Measurements from ENCODE around the gene MME. TPM values are rescaled to one million over a fixed set of nuclear protein-coding genes. Genes with fewer than 3 reads are reported as not detected.

Gene MME
- total RNA-seq, 1 donor from 2014 or later: 85.4 TPM

DNA sequence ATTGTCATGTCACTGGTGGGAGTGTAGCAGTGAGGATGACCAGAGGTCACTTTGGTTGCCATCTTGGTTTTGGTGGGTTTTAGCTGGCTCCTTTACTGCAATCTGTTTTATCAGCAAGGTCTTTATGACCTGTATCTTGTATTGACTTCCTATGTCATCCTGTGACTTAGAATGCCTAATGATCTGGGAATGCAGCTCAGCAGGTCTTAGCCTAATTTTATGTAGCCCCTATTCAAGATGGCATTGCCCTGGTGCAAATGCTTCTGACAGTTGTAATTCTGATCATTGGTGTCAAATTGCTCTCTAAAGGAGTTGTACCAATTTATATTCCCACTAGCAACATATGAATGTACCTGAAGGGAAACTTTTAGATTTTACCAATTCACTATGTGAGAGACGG, 139.0 kb downstream of the MME start:
- Histone ChIP-seq H3K4me1 (no peaks in the 10 kb centered on the region), H3K27me3 (ENCODE audit: low read depth) (no peaks in the 10 kb centered on the region), H3K27ac (no peak overlapping the region), H3K36me3 (no peaks in the 10 kb centered on the region), H3K4me3 (no peak overlapping the region), H3K9me3 (no peaks in the 10 kb centered on the region)
- ATAC-seq (no peak), DNase-seq (no peak)
- intact Hi-C loops (cut with DNase I): no loop called here
- TF ChIP-seq, protein P1, sequence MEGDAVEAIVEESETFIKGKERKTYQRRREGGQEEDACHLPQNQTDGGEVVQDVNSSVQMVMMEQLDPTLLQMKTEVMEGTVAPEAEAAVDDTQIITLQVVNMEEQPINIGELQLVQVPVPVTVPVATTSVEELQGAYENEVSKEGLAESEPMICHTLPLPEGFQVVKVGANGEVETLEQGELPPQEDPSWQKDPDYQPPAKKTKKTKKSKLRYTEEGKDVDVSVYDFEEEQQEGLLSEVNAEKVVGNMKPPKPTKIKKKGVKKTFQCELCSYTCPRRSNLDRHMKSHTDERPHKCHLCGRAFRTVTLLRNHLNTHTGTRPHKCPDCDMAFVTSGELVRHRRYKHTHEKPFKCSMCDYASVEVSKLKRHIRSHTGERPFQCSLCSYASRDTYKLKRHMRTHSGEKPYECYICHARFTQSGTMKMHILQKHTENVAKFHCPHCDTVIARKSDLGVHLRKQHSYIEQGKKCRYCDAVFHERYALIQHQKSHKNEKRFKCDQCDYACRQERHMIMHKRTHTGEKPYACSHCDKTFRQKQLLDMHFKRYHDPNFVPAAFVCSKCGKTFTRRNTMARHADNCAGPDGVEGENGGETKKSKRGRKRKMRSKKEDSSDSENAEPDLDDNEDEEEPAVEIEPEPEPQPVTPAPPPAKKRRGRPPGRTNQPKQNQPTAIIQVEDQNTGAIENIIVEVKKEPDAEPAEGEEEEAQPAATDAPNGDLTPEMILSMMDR (IDR thresholded peaks at IDR 0.05): no peak

DNA sequence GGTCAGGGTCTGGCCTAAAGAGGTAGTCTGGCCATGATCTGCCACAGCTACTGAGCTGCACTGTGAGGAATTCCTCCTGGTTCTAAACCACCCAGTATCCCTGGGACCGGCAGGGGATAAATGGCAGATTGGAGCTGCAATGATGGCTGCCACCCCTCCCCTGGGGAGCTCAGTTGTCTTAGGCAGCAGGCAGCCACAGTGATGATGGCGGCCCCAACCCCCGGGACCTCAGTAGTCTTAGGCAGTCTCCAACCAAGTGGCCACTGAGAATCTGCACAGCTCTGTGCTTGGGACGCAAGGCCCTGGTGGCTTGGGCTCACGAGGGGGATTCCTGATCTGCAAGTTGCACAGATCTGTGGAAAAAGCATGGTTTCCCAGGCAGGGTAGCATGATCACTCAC, 145.3 kb downstream of the MME start:
- Histone ChIP-seq H3K36me3 (no peaks in the 10 kb centered on the region), H3K9me3 (no peaks in the 10 kb centered on the region), H3K4me1 (no peaks in the 10 kb centered on the region), H3K27me3 (ENCODE audit: low read depth) (no peaks in the 10 kb centered on the region), H3K27ac (no peak overlapping the region), H3K4me3 (no peak overlapping the region)
- TF ChIP-seq, protein P1 (IDR thresholded peaks at IDR 0.05): no peak
- intact Hi-C loops (cut with DNase I): no loop called here
- DNase-seq: no peak
- no peak for ATAC-seq

DNA sequence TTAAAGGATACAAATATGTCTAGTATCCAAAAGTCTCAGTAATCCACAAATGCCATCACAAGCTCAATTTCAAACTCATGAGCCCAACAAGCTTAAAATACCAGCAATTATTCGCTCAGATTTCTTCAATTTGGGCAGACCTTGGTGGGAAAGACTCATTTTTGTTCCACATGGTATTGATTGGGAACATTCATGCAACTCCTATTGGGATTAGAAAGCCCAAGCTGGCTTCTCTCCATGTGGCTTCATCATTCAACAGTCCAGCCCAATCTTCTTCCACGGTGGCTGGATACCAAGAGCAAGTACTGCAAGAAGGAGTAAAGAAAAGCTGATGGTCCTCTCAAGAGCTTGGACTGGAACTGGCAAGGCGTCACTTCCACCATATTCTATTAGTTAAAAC, 147.0 kb downstream of the MME start:
- H3K27me3 ChIP-seq (ENCODE audit: low read depth): no peaks in the 10 kb centered on the region
- H3K27ac ChIP-seq: no peak overlapping the region
- TF ChIP-seq, protein P1 (IDR thresholded peaks at IDR 0.05): no peak
- ATAC-seq: no peak
- intact Hi-C loops (cut with DNase I): no loop called here
- no peaks in the 10 kb centered on the region for H3K9me3 ChIP-seq
- H3K36me3 ChIP-seq: no peaks in the 10 kb centered on the region
- no peak overlapping the region for H3K4me3 ChIP-seq
- H3K4me1 ChIP-seq: no peaks in the 10 kb centered on the region
- DNase-seq: no peak

DNA sequence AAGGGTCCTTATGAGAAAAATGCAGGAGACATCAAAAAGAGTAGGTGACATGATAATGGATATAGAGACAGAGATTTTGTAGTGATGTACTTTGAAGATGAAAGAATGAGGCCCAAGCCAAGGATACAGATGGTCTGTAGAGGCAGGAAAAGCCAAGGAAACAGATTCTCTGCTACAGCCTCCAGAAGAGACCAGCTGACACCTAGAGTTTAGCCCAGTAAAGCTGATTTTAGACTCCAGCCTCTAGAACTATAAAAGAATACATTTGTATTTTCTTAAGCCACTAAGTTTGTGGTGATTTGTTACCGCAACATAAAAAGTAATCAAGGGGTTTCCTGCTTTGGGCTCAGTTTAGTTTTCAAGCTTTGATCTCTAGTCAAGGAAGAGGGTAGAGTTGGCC, 148.6 kb downstream of the MME start:
- DNase-seq (no peak), ATAC-seq (no peak)
- no peaks in the 10 kb centered on the region for H3K27me3 ChIP-seq (ENCODE audit: low read depth)
- H3K4me1 ChIP-seq: no peaks in the 10 kb centered on the region
- H3K36me3 ChIP-seq: no peaks in the 10 kb centered on the region
- H3K9me3 ChIP-seq: no peaks in the 10 kb centered on the region
- H3K27ac ChIP-seq: no peak overlapping the region
- intact Hi-C loops (cut with DNase I): no loop called here
- H3K4me3 ChIP-seq: no peak overlapping the region
- TF ChIP-seq, protein P1 (IDR thresholded peaks at IDR 0.05): no peak

GRCh38 chr3:155229086-155229485, 149.0 kb downstream of the MME start:
- Histone ChIP-seq H3K27ac (no peak overlapping the region), H3K27me3 (ENCODE audit: low read depth) (no peaks in the 10 kb centered on the region), H3K36me3 (no peaks in the 10 kb centered on the region), H3K9me3 (no peaks in the 10 kb centered on the region), H3K4me1 (no peaks in the 10 kb centered on the region), H3K4me3 (no peak overlapping the region)
- no peak for DNase-seq
- intact Hi-C loops (cut with DNase I): no loop called here
- TF ChIP-seq, protein P1 (IDR thresholded peaks at IDR 0.05): no peak
- no peak for ATAC-seq

DNA sequence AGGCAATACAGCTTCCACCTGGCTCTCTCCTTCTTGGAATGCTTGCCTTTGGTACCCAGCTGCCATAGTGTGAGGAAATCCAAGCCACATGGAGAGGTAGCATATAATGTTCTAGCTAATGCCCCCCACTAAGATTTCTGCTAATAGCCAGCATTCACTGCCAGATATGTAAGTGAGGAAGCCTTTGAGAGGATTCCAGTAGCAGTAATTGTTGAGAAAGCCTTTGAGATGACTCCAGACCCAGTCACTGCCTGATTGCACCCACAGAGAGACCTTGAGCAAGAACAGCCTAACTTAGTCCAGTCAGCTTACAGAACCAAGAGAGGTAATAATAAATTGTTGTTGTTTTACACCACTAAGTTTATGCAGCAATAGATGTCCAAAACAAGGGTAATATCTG, 150.3 kb downstream of the MME start:
- Histone ChIP-seq H3K9me3 (no peaks in the 10 kb centered on the region), H3K36me3 (no peaks in the 10 kb centered on the region), H3K4me3 (no peak overlapping the region), H3K4me1 (no peaks in the 10 kb centered on the region), H3K27ac (no peak overlapping the region), H3K27me3 (ENCODE audit: low read depth) (no peaks in the 10 kb centered on the region)
- no peak for ATAC-seq
- intact Hi-C loops (cut with DNase I): no loop called here
- DNase-seq: no peak
- TF ChIP-seq, protein P1 (IDR thresholded peaks at IDR 0.05): no peak

All from lower lobe of right lung (tissue), 2 donors.